Activated T-helper 2 cell treated with anti-CD3 and anti-CD28 coated beads, Interferon-gamma antibody, Interleukin-2, Interleukin-4, amounts not matched to agents 10 μg/mL and 5 μg/mL and 100 μg/mL, durations not matched to agents 14 hours and 24 hours and 36 hours (primary cell): ENCODE measurements around the gene TEX13B. TPM values are rescaled to one million over a fixed set of nuclear protein-coding genes. Genes with fewer than 3 reads are reported as not detected.

Experiments used
- total RNA-seq: library from RNA; stranded (reverse); gene quantifications from 2 replicates; pipeline ENCODE4 v1.2.3, GENCODE V29; 2022

TEX13B gene
- total RNA-seq, 1 donor from 2014 or later: not detected

Other genes starting within 250 kb of the TEX13B start
- 19.1 and 23.1 TPM in 2 replicates for gene TSC22D3, start 206.6 kb downstream of the TEX13B start, total RNA-seq
- gene NCBP2L, start 204.6 kb downstream of the TEX13B start, total RNA-seq: not detected in 2 replicates
- 5.6 and 5.8 TPM in 2 replicates for gene MID2, start 156.5 kb downstream of the TEX13B start, total RNA-seq
- gene VSIG1, start 62.7 kb upstream of the TEX13B start, total RNA-seq: 0.34 TPM in 1 of 2 replicates, not detected in the other
- 43.6 and 48.3 TPM in 2 replicates for gene PSMD10, start 109.2 kb upstream of the TEX13B start, total RNA-seq
- gene ATG4A, start 109.4 kb upstream of the TEX13B start, total RNA-seq: 8.0 and 9.4 TPM in 2 replicates